SH-SY5Y (cell line): ENCODE results near the gene CALD1.

Source experiments
- GATA2 ChIP-seq: IDR thresholded peaks from 2 replicates; pipeline ENCODE4 v1.6.1; 2011; ENCODE audit warnings: mild to moderate bottlenecking, low read depth, low read length
- GATA3 ChIP-seq: IDR thresholded peaks from 2 replicates; pipeline ENCODE4 v1.6.1; 2011; ENCODE audit warnings: low read depth, mild to moderate bottlenecking, low read length, moderate library complexity

DNA sequence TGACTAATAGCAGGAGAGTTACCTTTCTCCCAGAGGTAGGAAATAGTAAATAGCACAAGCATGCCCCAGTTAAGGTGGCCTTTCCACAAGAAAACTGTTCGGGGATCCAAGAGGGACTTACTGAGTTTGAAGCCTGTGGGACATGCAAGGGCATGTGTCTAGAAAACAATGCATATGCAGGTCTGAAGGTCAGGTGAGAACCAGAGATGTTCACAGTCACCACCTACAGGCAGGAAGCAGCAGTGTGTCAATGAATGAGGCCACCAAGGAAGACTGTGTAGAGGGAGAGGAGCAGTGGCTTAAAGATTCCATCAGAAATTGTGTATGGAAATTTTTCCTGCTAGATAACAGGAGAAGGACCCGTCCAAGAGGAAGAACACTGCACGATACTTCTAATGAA lies 66.0 kb downstream of the CALD1 start:
- TF ChIP-seq GATA2 (no peak), GATA3 (no peak)
